HG03159 (cell line): ENCODE measurements around the gene PRRC1.

Experiments used
- ATAC-seq: cut with Tn5 transposase; IDR thresholded peaks from one replicate; pipeline ENCODE4 v1.9.1; 2021; ENCODE audit warnings: mild to moderate bottlenecking, moderate library complexity; ENCODE audit not compliant: unreplicated experiment

Gene PRRC1

DNA sequence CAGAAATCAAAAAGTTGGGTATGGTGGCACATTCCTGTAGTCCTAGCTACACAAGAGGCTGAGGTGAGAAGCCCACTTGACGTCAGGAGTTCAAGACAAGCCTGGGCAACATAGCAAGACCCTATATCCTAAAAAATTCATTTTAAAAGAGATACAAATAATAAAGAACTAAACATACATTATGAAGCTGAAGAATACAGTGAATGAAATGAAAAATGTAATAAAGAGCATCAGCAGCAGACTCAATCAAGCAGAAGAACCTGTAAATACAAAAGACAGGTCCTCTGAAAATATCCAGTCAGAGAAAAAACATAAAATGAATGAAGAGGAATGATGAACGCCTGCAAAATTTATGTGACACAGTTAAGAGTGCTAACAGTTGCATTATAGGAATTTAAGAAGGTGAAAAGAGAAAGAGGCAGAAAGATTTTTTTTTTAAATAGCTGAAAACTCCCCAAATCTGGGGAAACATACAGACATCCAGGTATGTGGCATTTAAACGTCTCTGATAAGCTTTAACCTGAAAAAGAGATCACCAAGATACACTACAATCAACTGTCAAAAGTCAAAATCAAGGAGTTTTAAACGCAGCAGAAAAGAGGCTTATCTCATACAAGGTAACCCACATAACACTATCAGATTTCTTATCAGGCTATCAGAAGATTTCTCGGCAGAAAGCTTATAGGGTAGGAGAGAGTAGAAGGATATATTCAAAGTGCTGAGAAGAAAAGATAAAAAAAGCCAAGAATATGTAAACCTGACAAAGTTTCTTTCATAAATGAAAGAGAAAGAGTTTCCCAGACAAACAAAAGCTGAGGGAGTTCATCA is 57.6 kb downstream of the PRRC1 start:
- no peak for ATAC-seq

DNA sequence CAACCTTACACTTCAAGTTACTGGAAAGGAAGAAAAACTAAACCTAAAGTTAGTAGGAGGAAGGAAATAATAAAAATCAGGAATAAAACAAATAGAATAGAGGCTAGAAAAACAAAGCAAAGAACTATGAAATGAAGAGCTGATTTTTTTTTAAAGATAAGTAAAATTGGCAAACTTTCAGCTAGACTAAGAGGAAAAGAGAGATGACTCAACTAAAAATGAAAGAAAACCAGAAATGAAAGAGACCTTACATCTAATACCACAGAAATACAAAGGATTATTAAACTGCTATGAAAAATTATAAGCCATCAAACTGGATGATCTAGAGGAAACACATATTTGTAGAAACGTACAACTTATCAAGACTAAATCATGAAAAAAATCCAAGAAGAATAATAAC is 60.0 kb downstream of the PRRC1 start:
- ATAC-seq, result no peak

- no peak for ATAC-seq
Measured at GRCh38 chr5:127580731-127581130, 63.3 kb downstream of the PRRC1 start.

DNA sequence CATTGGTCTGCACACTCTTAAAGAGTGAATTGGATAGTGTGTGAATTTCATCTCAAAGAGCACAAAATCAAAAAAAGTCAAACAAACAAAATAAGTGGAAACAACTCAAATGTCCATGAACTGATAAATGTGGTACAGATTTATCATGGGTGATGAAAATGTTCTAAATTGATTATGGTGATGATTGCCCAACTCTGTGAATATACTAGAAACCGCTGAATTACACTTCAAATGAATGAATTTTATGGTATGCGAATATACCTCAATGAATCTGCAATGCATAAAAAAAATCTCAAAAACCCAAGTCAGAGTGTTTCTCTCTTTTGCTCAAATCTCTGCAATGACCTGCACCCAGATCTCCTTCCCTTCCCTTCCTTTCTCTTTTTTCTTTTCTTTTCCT is 64.0 kb downstream of the PRRC1 start:
- no peak for ATAC-seq

GRCh38 chr5:127582773-127583370 is 65.4 kb downstream of the PRRC1 start:
- ATAC-seq, result no peak

- ATAC-seq, result no peak
Measured at GRCh38 chr5:127583866-127584265, 66.4 kb downstream of the PRRC1 start.

GRCh38 chr5:127585661-127586060 is 68.2 kb downstream of the PRRC1 start:
- peak; percentile 37 for ATAC-seq

GRCh38 chr5:127586066-127586770 is 68.8 kb downstream of the PRRC1 start:
- peak; percentile 78 for ATAC-seq

GRCh38 chr5:127586811-127587210 is 69.4 kb downstream of the PRRC1 start:
- ATAC-seq, result peak; percentile 35

DNA sequence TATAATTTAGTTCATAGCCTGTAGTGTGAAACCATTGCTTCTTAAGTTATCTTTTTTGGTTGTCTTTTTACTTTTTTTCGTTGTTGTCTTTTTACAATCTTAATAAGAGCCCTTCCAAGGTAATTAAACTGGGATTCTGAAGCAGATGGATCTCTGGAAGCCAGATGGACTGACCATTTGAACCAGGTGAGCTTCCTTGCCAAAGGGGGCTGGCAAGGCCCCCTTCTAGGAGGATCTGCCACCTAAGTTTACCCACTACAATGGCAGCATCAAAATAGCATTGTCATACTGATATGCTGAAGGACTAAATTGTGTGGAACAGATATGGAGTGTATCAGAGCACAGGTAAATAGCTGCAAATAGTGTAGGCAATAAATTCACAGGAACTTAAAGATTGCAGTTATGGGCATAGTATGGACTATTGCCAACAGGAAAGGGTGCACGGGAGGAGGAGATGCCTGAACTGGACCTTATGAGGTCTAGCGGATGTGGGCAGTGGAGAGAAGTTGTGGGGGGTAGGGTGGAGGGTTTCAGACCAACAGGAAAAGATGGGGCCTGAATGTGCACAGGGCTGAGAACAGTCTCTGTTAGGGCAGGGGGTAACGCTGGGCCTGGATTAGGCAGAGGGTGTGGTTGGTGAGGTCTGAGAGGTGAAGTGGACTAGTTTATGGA is 69.9 kb downstream of the PRRC1 start:
- no peak for ATAC-seq

DNA sequence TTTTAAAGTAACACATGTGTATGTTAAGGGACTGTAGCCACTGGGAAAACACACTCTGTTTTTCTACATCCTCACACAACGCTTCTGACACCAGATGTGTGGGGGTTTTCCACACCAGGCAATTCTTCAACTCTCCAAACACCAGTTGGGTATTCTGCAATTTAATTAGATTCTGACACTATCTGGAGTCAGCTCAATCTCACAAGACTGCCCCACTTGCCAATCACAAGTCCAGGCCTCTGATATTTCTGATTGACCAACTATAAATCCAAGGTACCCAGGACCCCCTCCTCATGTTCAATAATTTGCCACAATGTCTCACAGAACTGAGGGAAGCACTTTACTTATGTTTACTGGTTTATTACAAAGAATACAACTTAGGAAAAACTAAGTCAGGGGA is 70.9 kb downstream of the PRRC1 start:
- no peak for ATAC-seq

- ATAC-seq, result no peak
Measured at GRCh38 chr5:127589309-127590030, 72.0 kb downstream of the PRRC1 start.

GRCh38 chr5:127590156-127590722 is 72.8 kb downstream of the PRRC1 start:
- ATAC-seq, result peak; percentile 40

GRCh38 chr5:127595484-127596368 is 78.3 kb downstream of the PRRC1 start:
- no peak for ATAC-seq

- no peak for ATAC-seq
Measured at GRCh38 chr5:127596501-127596900, 79.1 kb downstream of the PRRC1 start.

GRCh38 chr5:127599320-127599719 is 81.9 kb downstream of the PRRC1 start:
- no peak for ATAC-seq

GRCh38 chr5:127599847-127600246 is 82.4 kb downstream of the PRRC1 start:
- no peak for ATAC-seq

- no peak for ATAC-seq
Measured at GRCh38 chr5:127601111-127601510, 83.7 kb downstream of the PRRC1 start.

DNA sequence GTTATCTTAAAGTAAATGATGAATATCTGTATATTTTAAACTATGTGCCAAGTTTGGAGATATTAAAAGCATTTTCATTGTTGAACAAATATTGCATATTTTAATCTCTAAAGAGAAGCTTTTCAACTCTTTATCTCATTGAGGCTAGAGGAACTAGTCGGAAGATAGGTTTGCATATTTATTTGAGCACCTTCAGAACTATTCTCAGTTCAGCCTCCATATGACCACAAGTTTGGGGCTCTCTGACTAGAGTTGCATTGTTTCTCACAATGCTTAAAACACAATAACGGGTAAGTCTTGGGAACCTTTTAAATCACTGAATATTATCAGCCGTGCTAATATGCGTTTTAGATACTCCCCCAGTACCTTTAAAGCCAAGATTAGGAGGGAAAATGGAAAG is 84.2 kb downstream of the PRRC1 start:
- ATAC-seq, result no peak
